GM23338 (cell line): ENCODE data around the gene PLD2. TPM values are rescaled to one million over a fixed set of nuclear protein-coding genes. Genes with fewer than 3 reads are reported as not detected.

Experiments
- ATAC-seq: fragments of 200-7000 bp; cut with Tn5 transposase; 3 replicates; pipeline ENCODE4 v1.9.1; 2020
- DNase-seq: peaks from one replicate; pipeline ENCODE4 v3.0.0-alpha.2; 2015; ENCODE audit warnings: low spot score
- H2AFZ ChIP-seq: fragments of 200-600 bp; sonication (generic); 2 replicates; pipeline ENCODE4 v1.8.0; 2016; ENCODE audit warnings: antibody characterized with exemption, mild to moderate bottlenecking, moderate library complexity
- H3F3A ChIP-seq: fragments of 200-600 bp; sonication (generic); replicated peaks from 2 replicates; pipeline ENCODE4 v1.8.0; 2017; ENCODE audit warnings: antibody characterized with exemption, mixed run types, low read depth
- H3K27ac ChIP-seq: fragments of 200-600 bp; sonication (generic); 2 replicates; pipeline ENCODE4 v1.6.1; 2016; ENCODE audit warnings: low read depth
- H3K27me3 ChIP-seq: fragments of 200-600 bp; sonication (generic); 2 replicates; pipeline ENCODE4 v1.8.0; 2016; ENCODE audit warnings: mild to moderate bottlenecking, mixed run types, moderate library complexity; ENCODE audit not compliant: insufficient read depth
- H3K36me3 ChIP-seq: fragments of 200-600 bp; sonication (generic); 2 replicates; pipeline ENCODE4 v1.8.0; 2016; ENCODE audit warnings: mild to moderate bottlenecking; ENCODE audit not compliant: insufficient read depth
- H3K4me1 ChIP-seq: fragments of 200-600 bp; sonication (generic); 2 replicates; pipeline ENCODE4 v1.8.0; 2016; ENCODE audit warnings: mild to moderate bottlenecking, moderate library complexity; ENCODE audit not compliant: insufficient read depth
- H3K4me2 ChIP-seq: fragments of 200-600 bp; sonication (generic); 2 replicates; pipeline ENCODE4 v1.7.1; 2017; ENCODE audit warnings: mixed run types
- H3K4me3 ChIP-seq: fragments of 200-600 bp; sonication (generic); 2 replicates; pipeline ENCODE4 v1.6.1; 2016; ENCODE audit warnings: mixed run types
- H3K79me2 ChIP-seq: fragments of 200-600 bp; sonication (generic); replicated peaks from 2 replicates; pipeline ENCODE4 v1.8.0; 2017; ENCODE audit warnings: mild to moderate bottlenecking; ENCODE audit not compliant: insufficient read depth
- H3K9me2 ChIP-seq: fragments of 200-600 bp; sonication (generic); 2 replicates; pipeline ENCODE4 v1.8.0; 2017; ENCODE audit not compliant: insufficient read depth
- H4K20me1 ChIP-seq: fragments of 200-600 bp; sonication (generic); replicated peaks from 2 replicates; pipeline ENCODE4 v1.8.0; 2017; ENCODE audit warnings: mild to moderate bottlenecking; ENCODE audit not compliant: insufficient read depth
- H3K27ac Mint-ChIP-seq: 2 replicates; pipeline ENCODE4 v1.8.0; 2020; ENCODE audit warnings: inconsistent platforms, mild to moderate bottlenecking, moderate library complexity, mixed read lengths
- H3K27me3 Mint-ChIP-seq: 3 replicates; pipeline ENCODE4 v1.8.0; 2022; ENCODE audit warnings: low read depth, mild to moderate bottlenecking, moderate library complexity, mixed read lengths, inconsistent platforms; ENCODE audit not compliant: insufficient read depth, poor library complexity
- H3K36me3 Mint-ChIP-seq: 3 replicates; pipeline ENCODE4 v1.8.0; 2021; ENCODE audit warnings: low read depth, mild to moderate bottlenecking, inconsistent platforms, moderate library complexity, mixed read lengths
- H3K4me1 Mint-ChIP-seq: 3 replicates; pipeline ENCODE4 v1.8.0; 2020; ENCODE audit warnings: mild to moderate bottlenecking, inconsistent platforms, mixed read lengths
- H3K4me3 Mint-ChIP-seq: 3 replicates; pipeline ENCODE4 v1.8.0; 2021; ENCODE audit warnings: moderate library complexity, mild to moderate bottlenecking, inconsistent platforms, mixed read lengths
- H3K9me3 Mint-ChIP-seq: 3 replicates; pipeline ENCODE4 v1.8.0; 2020; ENCODE audit warnings: moderate library complexity, mild to moderate bottlenecking, inconsistent platforms, mixed read lengths
- CREB1 ChIP-seq: fragments of 250-450 bp; sonication (Bioruptor Pico); IDR thresholded peaks from 2 replicates; pipeline ENCODE4 v1.5.0; 2020; ENCODE audit warnings: low read depth, mild to moderate bottlenecking, moderate library complexity
- CTCF ChIP-seq, 2 experiments: fragments of 200-600 bp in 1 of 2; sonication (generic) in 1 of 2; conservative IDR thresholded peaks; 2 replicates each; pipeline versions ENCODE4 v1.5.1 to v1.6.1; 2016 to 2017; ENCODE audit warnings: antibody characterized with exemption in 2 of 2, low read depth in 2 of 2, mild to moderate bottlenecking in 2 of 2, moderate library complexity in 1 of 2
- ETS1 ChIP-seq: IDR thresholded peaks from 2 replicates; pipeline ENCODE4 v1.6.1; 2016; ENCODE audit warnings: antibody characterized with exemption
- EZH2 ChIP-seq: fragments of 200-600 bp; sonication (generic); IDR thresholded peaks from one replicate; pipeline ENCODE4 v1.8.0; 2017; ENCODE audit warnings: antibody characterized with exemption, mild to moderate bottlenecking, low read depth; ENCODE audit not compliant: unreplicated experiment
- EZH2phosphoT487 ChIP-seq: fragments of 200-600 bp; sonication (generic); IDR thresholded peaks from one replicate; pipeline ENCODE4 v1.8.1; 2018; ENCODE audit warnings: antibody characterized with exemption; ENCODE audit not compliant: unreplicated experiment
- JUNB ChIP-seq: IDR thresholded peaks from one replicate; pipeline ENCODE4 v1.6.1; 2016; ENCODE audit warnings: antibody characterized with exemption; ENCODE audit not compliant: unreplicated experiment
- NANOG ChIP-seq: IDR thresholded peaks from 2 replicates; pipeline ENCODE4 v1.6.1; 2016; ENCODE audit warnings: antibody characterized with exemption, borderline replicate concordance
- POLR2AphosphoS5 ChIP-seq: IDR thresholded peaks from 2 replicates; pipeline ENCODE4 v1.6.1; 2016; ENCODE audit warnings: antibody characterized with exemption, low read depth
- REST ChIP-seq: IDR thresholded peaks from one replicate; pipeline ENCODE4 v1.6.1; 2018; ENCODE audit warnings: antibody characterized with exemption; ENCODE audit not compliant: unreplicated experiment
- STAT1 ChIP-seq: IDR thresholded peaks from one replicate; pipeline ENCODE4 v1.6.1; 2016; ENCODE audit warnings: antibody characterized with exemption; ENCODE audit not compliant: unreplicated experiment
- ZNF114 ChIP-seq: fragments of 250-450 bp; sonication (Bioruptor Pico); IDR thresholded peaks from 2 replicates; pipeline ENCODE4 v1.5.0; 2020; ENCODE audit warnings: mild to moderate bottlenecking, moderate library complexity
- ZNF331 ChIP-seq: fragments of 250-450 bp; sonication (Bioruptor Pico); IDR thresholded peaks from 2 replicates; pipeline ENCODE4 v1.5.0; 2020; ENCODE audit warnings: low read depth, mild to moderate bottlenecking, moderate library complexity
- ZNF462 ChIP-seq: fragments of 250-450 bp; sonication (Bioruptor Pico); IDR thresholded peaks from 2 replicates; pipeline ENCODE4 v1.5.0; 2020; ENCODE audit warnings: mild to moderate bottlenecking, moderate library complexity
- polyA plus RNA-seq: library from polyadenylated mRNA; unstranded; fragments of >200 nt; fragmentation: Nextera tagmentation; extraction: Ambion mirVana; gene quantifications from 2 replicates; pipeline ENCODE4 v1.2.1, GENCODE V29; 2016
- total RNA-seq: library from RNA; depleted of rRNA; stranded (reverse); fragments of >200 nt; shearing (Covaris generic); gene quantifications from 2 replicates; pipeline ENCODE4 v1.2.3, GENCODE V29; 2014

The PLD2 gene
- total and polyA plus RNA-seq, 2 experiments from 2014 or later = 20.2 to 55.9 TPM

- Histone ChIP-seq H3K4me2 (no peak overlapping the region), H4K20me1 (no peaks in the 10 kb centered on the region), H3K27ac (no peak overlapping the region), H3K79me2 (no peaks in the 10 kb centered on the region), H2AFZ (no peak overlapping the region), H3K4me1 (peaks cover 3% of the 10 kb centered on the region; the same call in 1 of the 2 replicates), H3K36me3 (peaks cover 20% of the 10 kb centered on the region), H3K9me2 (no peaks in the 10 kb centered on the region), H3K27me3 (no peaks in the 10 kb centered on the region), H3K4me3 (no peak overlapping the region), H3F3A (0 out of 2 replicates have a peak, but pooled peaks cover 3% of the 10 kb centered on the region)
- Mint-ChIP-seq H3K27ac (no peak overlapping the region), H3K9me3 (peaks cover 2% of the 10 kb centered on the region), H3K4me3 (no peak overlapping the region), H3K27me3 (peaks cover 9% of the 10 kb centered on the region), H3K36me3 (peaks cover 39% of the 10 kb centered on the region), H3K4me1 (peaks cover 5% of the 10 kb centered on the region; the same call in 2 of the 3 replicates)
- ATAC-seq (no peak), DNase-seq (no peak)
- no peak for TF ChIP-seq NANOG
- TF ChIP-seq ETS1 = no peak
- no peak for TF ChIP-seq POLR2AphosphoS5
- TF ChIP-seq EZH2 = no peak
- TF ChIP-seq ZNF331 (CRISPR knock-in tag) = no peak
- TF ChIP-seq CREB1 (CRISPR knock-in tag) = no peak
- no peak for TF ChIP-seq REST
- TF ChIP-seq STAT1 = no peak
- TF ChIP-seq ZNF462 (CRISPR knock-in tag) = no peak
- TF ChIP-seq EZH2phosphoT487 = no peak
- no peak for TF ChIP-seq JUNB
- TF ChIP-seq CTCF (conservative IDR thresholded peaks at IDR 0.05; ENCODE audit: low read depth in 2 of 2) = no peak
- TF ChIP-seq ZNF114 (CRISPR knock-in tag) = no peak
Observed at GRCh38 chr17:4812690-4813089, 5.7 kb downstream of the PLD2 start.
